ENCODE data around the gene IFNA6.
"Not testable (repeated sequence)": the region's sequence is repeated elsewhere in the genome, so short reads cannot be mapped to it uniquely, and the experiment has no call there.

Gene IFNA6

DNA sequence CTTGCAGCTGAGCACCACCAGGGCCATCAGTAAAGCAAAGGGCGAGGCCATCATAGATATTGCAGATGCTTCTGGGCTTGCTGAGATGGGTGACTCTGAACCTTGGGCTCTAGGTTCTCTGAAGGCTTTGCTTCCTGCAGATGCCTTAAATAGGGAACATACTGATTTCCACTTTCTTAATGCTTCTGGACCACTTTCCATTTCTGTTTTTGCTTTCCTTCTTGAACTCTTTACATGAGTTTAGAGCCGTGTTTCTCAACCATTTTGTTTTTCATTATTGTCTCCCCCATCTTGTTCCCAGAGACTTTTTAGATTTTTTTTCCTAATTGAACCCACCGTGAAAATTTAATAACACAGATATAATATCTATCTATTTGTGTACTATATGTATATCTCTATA lies 17.3 kb upstream of the IFNA6 start, which contains the start of gene IFNA13:
Gene IFNA13, minus strand, starts transcription at position 101 of the 400 bp plus-strand sequence. Its CDS starts 47 bp downstream, at position 54.
- H3K4me1 ChIP-seq (ENCODE audit: control insufficient read depth in 1 of 2, insufficient read depth in 2 of 2, low read length in 2 of 2): no peaks in the 10 kb centered on the region
- no peak within 1 kb of the TSS for H3K4me3 ChIP-seq (ENCODE audit: low read depth in 1 of 2, low read length in 2 of 2)
- no peak within 1 kb of the TSS for H3K27ac ChIP-seq (ENCODE audit: low read depth, low read length)
- H3K9me3 ChIP-seq (ENCODE audit: control insufficient read depth in 1 of 2, low read length in 2 of 2): no peaks in the 10 kb centered on the region
- H3K9ac ChIP-seq (ENCODE audit: low read depth in 1 of 2, low read length in 2 of 2): no peak within 1 kb of the TSS
- H3K36me3 ChIP-seq (ENCODE audit: control insufficient read depth in 1 of 2, insufficient read depth in 2 of 2, low read length in 2 of 2): no peaks in the 10 kb centered on the region
- H3K27me3 ChIP-seq (ENCODE audit: control insufficient read depth in 1 of 2, insufficient read depth in 2 of 2, low read length in 2 of 2): no peaks in the 10 kb centered on the region

DNA sequence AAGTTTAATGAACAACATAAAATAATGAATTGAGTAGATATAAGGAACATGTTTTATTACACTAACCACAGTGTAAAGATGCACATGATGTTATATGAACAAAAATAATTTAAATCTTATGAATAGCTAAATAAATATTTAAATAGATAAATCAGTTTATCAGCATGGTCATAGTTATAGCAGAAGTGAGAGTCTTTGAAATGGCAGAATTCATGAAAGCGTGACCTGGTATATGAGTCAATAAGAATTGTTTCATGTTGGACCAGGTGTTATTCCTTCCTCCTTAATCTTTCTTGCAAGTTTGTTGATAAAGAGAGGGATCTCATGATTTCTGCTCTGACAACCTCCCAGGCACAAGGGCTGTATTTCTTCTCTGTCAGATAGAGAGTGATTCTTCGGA lies 16.5 kb upstream of the IFNA6 start:
- H3K36me3 ChIP-seq (ENCODE audit: control insufficient read depth in 1 of 2, insufficient read depth in 2 of 2, low read length in 2 of 2); H3K27ac ChIP-seq (ENCODE audit: low read depth, low read length); H3K9ac ChIP-seq (ENCODE audit: low read depth in 1 of 2, low read length in 2 of 2); H3K27me3 ChIP-seq (ENCODE audit: control insufficient read depth in 1 of 2, insufficient read depth in 2 of 2, low read length in 2 of 2); H3K9me3 ChIP-seq (ENCODE audit: control insufficient read depth in 1 of 2, low read length in 2 of 2); H3K4me3 ChIP-seq (ENCODE audit: low read depth in 1 of 2, low read length in 2 of 2); H3K4me1 ChIP-seq (ENCODE audit: control insufficient read depth in 1 of 2, insufficient read depth in 2 of 2, low read length in 2 of 2): not testable (repeated sequence)

DNA sequence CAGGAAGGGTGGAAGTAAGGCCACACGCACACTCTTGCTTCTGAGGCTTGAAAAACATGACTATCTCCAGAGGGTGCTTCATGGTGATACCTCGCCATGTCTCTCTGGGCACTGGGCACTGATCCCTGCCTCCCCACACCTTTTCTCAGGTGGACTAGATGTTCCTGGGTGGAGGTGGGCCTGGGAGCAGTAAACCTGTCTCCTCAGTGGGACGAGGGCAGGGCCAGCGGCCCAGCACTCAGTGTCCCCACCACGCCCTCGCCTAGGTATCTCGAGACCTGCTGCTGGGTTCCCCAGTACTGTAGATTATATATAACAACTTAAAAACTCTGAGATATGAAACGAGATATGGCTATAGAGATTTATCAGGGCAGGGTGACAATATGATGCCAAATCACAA lies 11.6 kb upstream of the IFNA6 start:
- Histone ChIP-seq H3K4me1 (ENCODE audit: control insufficient read depth in 1 of 2, insufficient read depth in 2 of 2, low read length in 2 of 2) (peaks cover 0 to 5% of the 10 kb centered on the region in 2 donors), H3K9ac (ENCODE audit: low read depth in 1 of 2, low read length in 2 of 2) (no peak overlapping the region), H3K9me3 (ENCODE audit: control insufficient read depth in 1 of 2, low read length in 2 of 2) (no peaks in the 10 kb centered on the region), H3K4me3 (ENCODE audit: low read depth in 1 of 2, low read length in 2 of 2) (no peak overlapping the region), H3K27me3 (ENCODE audit: control insufficient read depth in 1 of 2, insufficient read depth in 2 of 2, low read length in 2 of 2) (no peaks in the 10 kb centered on the region), H3K27ac (ENCODE audit: low read depth, low read length) (no peak overlapping the region), H3K36me3 (ENCODE audit: control insufficient read depth in 1 of 2, insufficient read depth in 2 of 2, low read length in 2 of 2) (no peaks in the 10 kb centered on the region)

DNA sequence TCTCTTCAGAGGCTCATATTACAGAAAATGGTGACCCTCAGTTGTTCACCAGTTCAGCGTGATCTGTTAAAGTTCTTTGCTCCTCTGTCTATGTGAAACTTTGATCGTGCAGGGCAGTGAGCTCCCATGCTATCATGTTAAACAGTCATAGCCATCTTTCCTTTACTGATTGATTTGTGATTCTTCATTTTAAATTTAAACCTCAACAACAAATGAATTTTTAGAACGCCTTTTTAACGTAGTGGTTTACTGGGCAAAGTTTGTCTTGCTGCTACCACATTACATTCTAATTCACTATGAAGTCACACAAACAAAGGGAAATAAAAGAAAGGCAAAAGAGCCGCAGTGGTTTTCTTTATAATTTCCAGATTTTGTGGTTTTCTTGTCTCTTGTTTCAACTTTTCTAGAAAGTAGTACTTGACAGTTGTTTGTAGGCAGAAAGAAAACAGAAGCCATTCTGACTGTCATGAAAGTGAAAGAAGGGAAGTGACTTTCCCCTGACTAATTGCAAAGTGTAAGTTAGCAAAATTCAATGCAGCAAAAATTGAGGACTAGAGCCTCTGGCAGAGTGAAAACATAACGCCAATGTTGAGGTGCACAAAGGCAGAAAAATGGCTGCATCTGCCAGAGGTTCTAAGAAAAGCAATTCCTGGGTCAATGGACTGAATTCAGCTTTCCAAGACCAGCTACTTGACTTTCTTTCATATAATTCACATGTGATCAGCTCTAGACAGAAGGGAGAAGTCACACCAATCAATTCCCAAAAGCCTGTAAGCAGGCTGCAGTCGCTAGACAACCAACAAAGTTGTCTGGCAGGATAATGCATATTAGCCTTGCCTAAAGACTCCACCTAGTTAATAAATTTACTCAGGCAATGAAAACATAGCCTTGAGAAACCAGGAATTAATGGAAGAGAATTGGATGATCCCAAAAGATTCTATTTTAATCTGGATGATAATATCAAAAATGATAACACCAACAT lies 7.1 kb upstream of the IFNA6 start:
- Histone ChIP-seq H3K4me1 (ENCODE audit: control insufficient read depth in 1 of 2, insufficient read depth in 2 of 2, low read length in 2 of 2) (peaks cover 0 to 5% of the 10 kb centered on the region in 2 donors), H3K9me3 (ENCODE audit: control insufficient read depth in 1 of 2, low read length in 2 of 2) (no peaks in the 10 kb centered on the region), H3K4me3 (ENCODE audit: low read depth in 1 of 2, low read length in 2 of 2) (no peak overlapping the region), H3K27ac (ENCODE audit: low read depth, low read length) (no peak overlapping the region), H3K9ac (ENCODE audit: low read depth in 1 of 2, low read length in 2 of 2) (no peak overlapping the region), H3K36me3 (ENCODE audit: control insufficient read depth in 1 of 2, insufficient read depth in 2 of 2, low read length in 2 of 2) (no peaks in the 10 kb centered on the region), H3K27me3 (ENCODE audit: control insufficient read depth in 1 of 2, insufficient read depth in 2 of 2, low read length in 2 of 2) (no peaks in the 10 kb centered on the region)

DNA sequence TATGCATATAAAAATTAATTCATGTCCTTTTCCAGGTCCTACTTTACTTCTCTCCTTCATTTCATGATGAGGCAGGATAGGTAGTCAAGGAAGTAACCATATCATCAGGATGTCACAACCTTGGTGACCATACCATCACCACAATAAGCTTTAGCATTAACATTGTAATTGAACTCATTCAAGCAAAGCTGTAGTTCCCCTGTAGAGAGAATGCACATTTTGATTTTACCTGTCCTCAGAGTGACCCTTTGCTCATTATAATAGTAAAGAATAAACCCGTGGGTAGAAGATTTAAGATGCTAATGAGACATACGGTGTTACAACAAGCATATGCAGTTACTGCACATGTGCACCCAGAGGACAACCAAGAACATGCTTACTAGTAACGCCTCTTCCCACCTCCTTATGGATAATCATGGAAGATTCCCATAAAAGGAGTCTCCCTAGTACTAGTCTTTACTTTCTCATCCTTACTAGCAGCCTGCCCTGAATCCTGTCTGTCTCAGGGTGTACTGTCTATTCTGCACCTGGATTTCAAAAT lies 2.2 kb downstream of the IFNA6 start:
- Histone ChIP-seq H3K4me1 (ENCODE audit: control insufficient read depth in 1 of 2, insufficient read depth in 2 of 2, low read length in 2 of 2) (no peaks in the 10 kb centered on the region), H3K9ac (ENCODE audit: low read depth in 1 of 2, low read length in 2 of 2) (no peak overlapping the region), H3K27ac (ENCODE audit: low read depth, low read length) (no peak overlapping the region), H3K36me3 (ENCODE audit: control insufficient read depth in 1 of 2, insufficient read depth in 2 of 2, low read length in 2 of 2) (no peaks in the 10 kb centered on the region), H3K27me3 (ENCODE audit: control insufficient read depth in 1 of 2, insufficient read depth in 2 of 2, low read length in 2 of 2) (peaks cover 0 to 4% of the 10 kb centered on the region in 2 donors), H3K4me3 (ENCODE audit: low read depth in 1 of 2, low read length in 2 of 2) (no peak overlapping the region), H3K9me3 (ENCODE audit: control insufficient read depth in 1 of 2, low read length in 2 of 2) (no peaks in the 10 kb centered on the region)

DNA sequence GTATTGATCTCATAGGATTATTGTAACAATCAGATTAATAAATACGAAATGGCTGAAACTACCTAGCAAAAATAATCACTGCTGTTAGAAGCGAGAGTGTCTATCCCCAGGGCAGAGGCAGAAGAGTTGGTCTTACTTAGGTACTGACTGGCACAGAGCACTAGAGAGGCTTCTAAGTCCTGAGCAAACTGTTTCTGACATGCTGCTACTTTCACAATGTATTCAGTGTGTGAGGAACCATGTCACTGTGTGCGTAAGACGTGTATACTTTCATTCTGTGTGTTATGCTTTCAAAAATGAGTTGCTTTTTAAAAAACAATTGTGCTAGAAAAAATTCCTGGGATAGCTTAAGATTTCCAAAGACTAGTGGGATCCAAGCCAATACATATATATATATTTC lies 10.0 kb downstream of the IFNA6 start:
- no peak overlapping the region for H3K4me3 ChIP-seq (ENCODE audit: low read depth in 1 of 2, low read length in 2 of 2)
- no peak overlapping the region for H3K27ac ChIP-seq (ENCODE audit: low read depth, low read length)
- no peaks in the 10 kb centered on the region for H3K9me3 ChIP-seq (ENCODE audit: control insufficient read depth in 1 of 2, low read length in 2 of 2)
- H3K36me3 ChIP-seq (ENCODE audit: control insufficient read depth in 1 of 2, insufficient read depth in 2 of 2, low read length in 2 of 2): no peaks in the 10 kb centered on the region
- peaks cover 0 to 3% of the 10 kb centered on the region in 2 donors for H3K27me3 ChIP-seq (ENCODE audit: control insufficient read depth in 1 of 2, insufficient read depth in 2 of 2, low read length in 2 of 2)
- no peak overlapping the region for H3K9ac ChIP-seq (ENCODE audit: low read depth in 1 of 2, low read length in 2 of 2)
- H3K4me1 ChIP-seq (ENCODE audit: control insufficient read depth in 1 of 2, insufficient read depth in 2 of 2, low read length in 2 of 2): no peaks in the 10 kb centered on the region

DNA sequence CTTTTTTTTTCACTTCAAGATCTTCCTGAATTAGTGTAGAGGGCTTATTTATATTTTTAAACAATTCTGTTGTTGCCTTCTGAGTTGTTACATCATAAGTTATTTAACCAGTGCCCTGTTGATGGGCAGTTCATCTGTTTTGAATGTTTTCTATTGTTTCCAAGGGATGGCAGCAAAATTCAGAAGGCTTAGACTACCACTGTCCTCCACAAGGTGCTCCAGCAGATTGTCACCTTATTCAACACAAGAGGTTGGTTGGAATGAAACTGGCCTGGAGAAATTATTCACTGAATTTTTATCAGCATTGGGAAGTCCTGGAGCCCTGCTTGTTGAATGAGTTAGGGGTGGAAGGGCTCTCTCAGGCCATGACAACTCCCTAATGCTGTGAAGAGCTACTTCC lies 14.2 kb downstream of the IFNA6 start:
- peaks cover 0 to 3% of the 10 kb centered on the region in 2 donors for H3K27me3 ChIP-seq (ENCODE audit: control insufficient read depth in 1 of 2, insufficient read depth in 2 of 2, low read length in 2 of 2)
- no peaks in the 10 kb centered on the region for H3K9me3 ChIP-seq (ENCODE audit: control insufficient read depth in 1 of 2, low read length in 2 of 2)
- H3K9ac ChIP-seq (ENCODE audit: low read depth in 1 of 2, low read length in 2 of 2): no peak overlapping the region
- no peak overlapping the region for H3K27ac ChIP-seq (ENCODE audit: low read depth, low read length)
- H3K36me3 ChIP-seq (ENCODE audit: control insufficient read depth in 1 of 2, insufficient read depth in 2 of 2, low read length in 2 of 2): peaks cover 0 to 8% of the 10 kb centered on the region in 2 donors
- H3K4me3 ChIP-seq (ENCODE audit: low read depth in 1 of 2, low read length in 2 of 2): no peak overlapping the region
- peaks cover 25 to 27% of the 10 kb centered on the region in 2 donors for H3K4me1 ChIP-seq (ENCODE audit: control insufficient read depth in 1 of 2, insufficient read depth in 2 of 2, low read length in 2 of 2)

DNA sequence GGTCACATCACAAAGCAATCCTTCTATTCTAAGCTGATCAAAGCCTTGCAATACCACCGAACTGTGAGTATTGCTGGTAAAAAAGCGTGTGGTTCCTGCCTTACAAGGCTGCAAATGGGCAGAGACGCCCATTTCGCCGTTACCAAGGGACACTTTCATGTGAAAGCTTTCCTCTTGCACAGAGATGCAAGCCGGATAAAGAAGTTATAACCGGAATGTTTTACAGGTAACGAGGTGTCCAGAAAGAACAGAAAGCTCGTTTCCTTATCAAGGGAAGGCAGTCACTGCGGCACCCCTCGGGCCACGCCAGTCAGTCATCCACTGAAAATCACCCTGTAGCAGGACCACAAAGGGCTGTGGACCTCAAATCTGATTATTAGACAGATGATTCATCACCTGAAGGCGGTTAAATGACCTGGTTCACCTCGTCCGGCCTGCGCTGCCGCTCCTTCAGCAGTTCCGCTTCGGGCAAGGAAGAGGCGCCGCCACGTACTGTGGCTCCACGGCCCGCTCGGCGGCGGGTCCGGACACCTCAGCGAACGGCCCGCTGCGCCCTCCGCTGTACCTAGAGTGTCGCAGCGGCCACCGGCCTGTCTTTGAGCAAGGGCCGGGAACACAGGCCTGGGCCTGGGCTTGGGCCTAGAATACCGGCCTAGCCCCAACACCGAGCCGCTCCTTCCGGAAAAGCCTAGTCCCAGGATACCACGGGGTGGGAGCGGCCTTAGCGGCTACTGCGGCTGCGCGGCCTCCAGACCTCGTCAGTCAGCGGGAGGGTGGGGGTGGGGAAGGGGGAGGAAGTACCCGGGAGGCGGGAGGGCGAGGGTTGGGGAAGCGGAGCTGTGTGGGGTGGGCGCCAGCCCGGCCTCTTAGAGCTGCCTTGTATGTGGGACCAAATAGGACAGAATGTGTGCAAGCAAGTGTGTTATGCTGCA lies 15.7 kb downstream of the IFNA6 start, which contains the start of gene KLHL9:
Gene KLHL9, minus strand, starts transcription at position 704 of the 932 bp plus-strand sequence. Its CDS starts 545 bp downstream, at position 159.
- Histone ChIP-seq H3K4me1 (ENCODE audit: control insufficient read depth in 1 of 2, insufficient read depth in 2 of 2, low read length in 2 of 2) (peaks cover 31 to 33% of the 10 kb centered on the region in 2 donors), H3K9me3 (ENCODE audit: control insufficient read depth in 1 of 2, low read length in 2 of 2) (no peaks in the 10 kb centered on the region), H3K27ac (ENCODE audit: low read depth, low read length) (peak within 1 kb of the TSS; percentile 86), H3K36me3 (ENCODE audit: control insufficient read depth in 1 of 2, insufficient read depth in 2 of 2, low read length in 2 of 2) (peaks cover 0 to 8% of the 10 kb centered on the region in 2 donors), H3K27me3 (ENCODE audit: control insufficient read depth in 1 of 2, insufficient read depth in 2 of 2, low read length in 2 of 2) (peaks cover 0 to 3% of the 10 kb centered on the region in 2 donors), H3K9ac (ENCODE audit: low read depth in 1 of 2, low read length in 2 of 2) (peak within 1 kb of the TSS; percentile 94 to 98), H3K4me3 (ENCODE audit: low read depth in 1 of 2, low read length in 2 of 2) (peak within 1 kb of the TSS; percentile 96 to 98)

DNA sequence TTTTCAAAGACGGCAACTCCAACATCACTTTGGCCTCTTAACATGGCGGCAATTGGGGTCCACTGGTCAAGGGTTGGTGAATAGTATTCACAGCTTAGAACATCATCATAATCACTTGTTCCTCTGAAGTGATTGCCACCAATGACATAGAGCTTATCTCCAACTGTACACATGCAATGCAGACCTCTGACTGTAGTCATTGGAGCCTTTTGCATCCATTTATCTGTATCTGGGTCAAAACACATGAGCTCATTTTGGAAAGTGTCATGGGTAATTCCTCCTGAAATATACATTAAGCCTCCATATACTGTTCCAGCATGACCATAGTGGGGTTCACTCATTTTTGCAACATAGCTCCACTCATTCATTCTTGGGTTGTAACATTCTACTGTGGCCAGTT lies 17.5 kb downstream of the IFNA6 start:
- peak overlapping the region; percentile 96 to 98 for H3K4me3 ChIP-seq (ENCODE audit: low read depth in 1 of 2, low read length in 2 of 2)
- H3K9ac ChIP-seq (ENCODE audit: low read depth in 1 of 2, low read length in 2 of 2): no peak overlapping the region
- no peaks in the 10 kb centered on the region for H3K27me3 ChIP-seq (ENCODE audit: control insufficient read depth in 1 of 2, insufficient read depth in 2 of 2, low read length in 2 of 2)
- no peaks in the 10 kb centered on the region for H3K9me3 ChIP-seq (ENCODE audit: control insufficient read depth in 1 of 2, low read length in 2 of 2)
- peaks cover 0 to 8% of the 10 kb centered on the region in 2 donors for H3K36me3 ChIP-seq (ENCODE audit: control insufficient read depth in 1 of 2, insufficient read depth in 2 of 2, low read length in 2 of 2)
- no peak overlapping the region for H3K27ac ChIP-seq (ENCODE audit: low read depth, low read length)
- peaks cover 31 to 33% of the 10 kb centered on the region in 2 donors for H3K4me1 ChIP-seq (ENCODE audit: control insufficient read depth in 1 of 2, insufficient read depth in 2 of 2, low read length in 2 of 2)

Measured in duodenal mucosa (tissue), 2 donors.